Thoracic aorta (tissue), 2 donors: ENCODE measurements around the gene CHCHD6. TPM values are rescaled to one million over a fixed set of nuclear protein-coding genes. Genes with fewer than 3 reads are reported as not detected.

Source experiments
- ATAC-seq: fragments of 150-250 bp; one replicate; pipeline ENCODE4 v1.8.0; 2017; ENCODE audit warnings: low read depth; ENCODE audit not compliant: insufficient number of reproducible peaks, low FRiP score
- DNase-seq: peaks from one replicate; pipeline ENCODE4 v3.0.0-alpha.2; 2020; ENCODE audit warnings: low spot score
- H3K27ac ChIP-seq, 2 donors: fragments of 200-600 bp; sonication (generic); 1 replicate in 1 of 2; 2 replicates in 1 of 2; pipeline ENCODE4 v1.5.1; 2016; ENCODE audit warnings: mild to moderate bottlenecking in 2 of 2, moderate library complexity in 2 of 2
- H3K27me3 ChIP-seq: fragments of 200-600 bp; sonication (generic); replicated peaks from 2 replicates; pipeline ENCODE4 v1.6.0; 2016; ENCODE audit warnings: mild to moderate bottlenecking; ENCODE audit not compliant: insufficient read depth
- H3K36me3 ChIP-seq: fragments of 200-600 bp; sonication (generic); one replicate; pipeline ENCODE4 v1.5.1; 2016
- H3K4me1 ChIP-seq, 2 donors: fragments of 200-600 bp; sonication (generic); 1 replicate in 1 of 2; 2 replicates in 1 of 2; pipeline versions ENCODE4 v1.5.1 to v1.6.0; 2016; ENCODE audit warnings: low read depth in 2 of 2, mild to moderate bottlenecking in 1 of 2; ENCODE audit not compliant: control insufficient read depth in 1 of 2
- H3K4me3 ChIP-seq: fragments of 200-600 bp; sonication (generic); 2 replicates; pipeline ENCODE4 v1.5.1; 2016; ENCODE audit warnings: mild to moderate bottlenecking
- H3K9me3 ChIP-seq: fragments of 200-600 bp; sonication (generic); 2 replicates; pipeline ENCODE4 v1.5.1; 2016
- total RNA-seq, 2 donors: library from RNA; depleted of rRNA; stranded (reverse); fragments of >200 nt; gene quantifications; one replicate each; pipeline versions ENCODE4 v1.1.0 to v1.2.3, GENCODE V29; 2016
- TF ChIP-seq, protein P1 (sequence below): fragments of 200-600 bp; sonication (generic); IDR thresholded peaks from one replicate; pipeline ENCODE4 v1.5.1; 2019; ENCODE audit warnings: antibody characterized with exemption

The CHCHD6 gene
- total RNA-seq, 2 donors from 2014 or later, result 12.5 to 17.1 TPM

GRCh38 chr3:126867863-126868200 lies 163.8 kb downstream of the CHCHD6 start:
- Histone ChIP-seq H3K4me1 (no peaks in the 10 kb centered on the region), H3K36me3 (no peaks in the 10 kb centered on the region), H3K9me3 (no peaks in the 10 kb centered on the region), H3K4me3 (no peak overlapping the region), H3K27ac (no peak overlapping the region), H3K27me3 (no peaks in the 10 kb centered on the region)
- no peak for DNase-seq
- ATAC-seq, result no peak
- TF ChIP-seq, protein P1, sequence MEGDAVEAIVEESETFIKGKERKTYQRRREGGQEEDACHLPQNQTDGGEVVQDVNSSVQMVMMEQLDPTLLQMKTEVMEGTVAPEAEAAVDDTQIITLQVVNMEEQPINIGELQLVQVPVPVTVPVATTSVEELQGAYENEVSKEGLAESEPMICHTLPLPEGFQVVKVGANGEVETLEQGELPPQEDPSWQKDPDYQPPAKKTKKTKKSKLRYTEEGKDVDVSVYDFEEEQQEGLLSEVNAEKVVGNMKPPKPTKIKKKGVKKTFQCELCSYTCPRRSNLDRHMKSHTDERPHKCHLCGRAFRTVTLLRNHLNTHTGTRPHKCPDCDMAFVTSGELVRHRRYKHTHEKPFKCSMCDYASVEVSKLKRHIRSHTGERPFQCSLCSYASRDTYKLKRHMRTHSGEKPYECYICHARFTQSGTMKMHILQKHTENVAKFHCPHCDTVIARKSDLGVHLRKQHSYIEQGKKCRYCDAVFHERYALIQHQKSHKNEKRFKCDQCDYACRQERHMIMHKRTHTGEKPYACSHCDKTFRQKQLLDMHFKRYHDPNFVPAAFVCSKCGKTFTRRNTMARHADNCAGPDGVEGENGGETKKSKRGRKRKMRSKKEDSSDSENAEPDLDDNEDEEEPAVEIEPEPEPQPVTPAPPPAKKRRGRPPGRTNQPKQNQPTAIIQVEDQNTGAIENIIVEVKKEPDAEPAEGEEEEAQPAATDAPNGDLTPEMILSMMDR, result no peak

DNA sequence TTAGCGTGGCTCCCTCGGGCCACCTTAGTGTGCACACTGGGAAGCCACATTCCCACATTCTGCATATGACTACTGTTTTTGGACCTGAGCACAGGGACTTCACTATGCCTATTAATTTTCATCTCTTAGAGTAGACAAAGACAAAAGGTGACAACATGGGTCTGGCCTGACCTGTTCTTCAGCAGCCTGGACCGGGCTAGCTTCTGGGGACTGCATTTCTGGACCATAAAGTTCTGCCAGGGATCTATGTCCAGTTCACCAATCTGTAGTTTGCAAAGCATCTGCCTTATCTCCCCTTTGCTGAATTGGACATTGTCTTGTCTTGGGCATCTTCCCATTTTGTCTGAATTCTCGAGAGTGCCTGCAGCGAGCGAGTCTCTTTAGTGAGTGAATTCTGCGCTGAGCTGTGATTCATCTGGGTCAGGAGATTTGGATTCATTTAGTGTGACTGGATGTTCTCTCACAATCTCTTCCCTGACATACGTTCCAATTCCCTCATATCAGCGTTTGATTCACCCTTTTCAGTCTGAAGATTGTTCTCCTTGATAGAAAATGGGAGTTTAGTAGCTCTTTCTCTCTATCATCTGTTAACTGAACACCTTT lies 166.7 kb downstream of the CHCHD6 start:
- no peaks in the 10 kb centered on the region for H3K9me3 ChIP-seq
- no peak for ATAC-seq
- no peak overlapping the region for H3K27ac ChIP-seq
- no peaks in the 10 kb centered on the region for H3K36me3 ChIP-seq
- no peaks in the 10 kb centered on the region for H3K4me1 ChIP-seq
- H3K4me3 ChIP-seq, result no peak overlapping the region
- TF ChIP-seq, protein P1, result no peak
- no peak for DNase-seq
- H3K27me3 ChIP-seq, result no peaks in the 10 kb centered on the region

DNA sequence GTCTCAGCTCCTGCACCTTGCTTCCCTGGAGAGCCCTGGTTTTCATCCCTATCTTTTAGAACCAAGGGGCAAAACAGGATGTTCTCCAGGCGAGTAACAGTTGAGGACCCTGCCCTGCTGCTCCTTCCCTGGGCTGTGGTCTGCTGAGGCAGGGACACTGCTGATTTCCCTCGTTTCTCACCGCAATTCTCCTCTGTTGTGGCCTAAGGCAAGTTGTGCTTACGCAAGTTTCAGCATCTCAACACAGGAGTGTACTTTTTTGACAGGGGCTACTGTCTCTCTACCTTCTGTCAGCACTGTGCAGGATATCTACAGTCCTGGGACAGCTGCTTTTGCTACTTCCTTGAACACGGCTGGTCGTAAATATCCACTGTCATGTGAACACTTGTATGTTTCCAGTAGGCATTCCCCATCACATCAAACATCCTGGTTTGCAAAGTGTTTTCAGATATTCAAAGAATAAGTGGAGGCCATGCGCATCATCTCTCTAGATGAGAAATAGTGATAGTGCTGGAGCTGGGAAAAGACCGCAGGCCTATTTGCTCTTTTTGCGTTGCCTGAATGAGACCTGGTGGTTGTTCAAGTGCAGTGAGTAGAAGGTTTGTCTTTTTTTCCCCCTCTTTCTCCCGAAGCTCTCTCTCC lies 168.8 kb downstream of the CHCHD6 start:
- TF ChIP-seq, protein P1, result no peak
- Histone ChIP-seq H3K4me3 (no peak overlapping the region), H3K27me3 (no peaks in the 10 kb centered on the region), H3K27ac (no peak overlapping the region), H3K9me3 (no peaks in the 10 kb centered on the region), H3K36me3 (no peaks in the 10 kb centered on the region), H3K4me1 (no peaks in the 10 kb centered on the region)
- ATAC-seq (no peak), DNase-seq (no peak)

DNA sequence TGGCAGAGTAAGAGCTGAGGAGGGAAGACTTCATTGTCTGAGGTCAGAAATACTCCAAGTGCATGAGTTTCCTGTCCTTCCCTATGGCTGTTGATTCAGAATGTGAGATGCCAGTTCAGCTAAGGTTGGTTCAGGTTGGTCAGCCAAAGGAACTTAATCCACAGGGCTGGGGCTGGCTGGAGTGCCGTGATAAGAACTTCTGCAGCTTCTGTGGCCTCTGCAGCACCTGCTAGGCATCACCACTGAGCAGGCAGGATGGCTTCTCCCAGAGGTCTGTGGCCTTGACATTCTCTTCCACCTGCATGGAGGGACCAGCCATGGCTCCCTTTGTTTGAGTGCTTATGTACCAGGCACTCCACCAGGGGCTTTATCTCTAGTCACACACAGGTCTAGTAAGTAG lies 169.4 kb downstream of the CHCHD6 start:
- H3K4me3 ChIP-seq, result no peak overlapping the region
- H3K27ac ChIP-seq, result no peak overlapping the region
- H3K27me3 ChIP-seq, result no peaks in the 10 kb centered on the region
- H3K9me3 ChIP-seq, result no peaks in the 10 kb centered on the region
- no peaks in the 10 kb centered on the region for H3K36me3 ChIP-seq
- DNase-seq (no peak), ATAC-seq (no peak)
- TF ChIP-seq, protein P1, result no peak
- no peaks in the 10 kb centered on the region for H3K4me1 ChIP-seq

DNA sequence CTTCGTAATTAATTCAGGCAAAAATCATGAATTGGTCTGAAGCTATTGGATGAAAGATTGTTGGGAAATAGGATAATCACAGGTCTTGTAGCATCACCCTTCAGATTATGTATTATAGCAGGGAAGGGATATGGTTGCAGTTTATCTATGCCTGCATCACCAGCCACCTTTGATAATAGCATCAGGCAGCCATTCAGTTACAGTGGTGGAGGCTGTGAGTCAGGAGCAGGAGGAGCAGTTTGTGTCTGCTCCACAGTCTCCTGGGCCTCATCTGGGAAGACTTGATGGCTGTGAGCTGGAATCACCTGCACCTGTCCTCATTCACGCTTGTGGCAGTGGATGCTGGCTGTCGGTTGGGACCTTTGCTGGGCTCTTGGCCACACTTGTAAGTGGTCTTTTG lies 174.6 kb downstream of the CHCHD6 start:
- DNase-seq (no peak), ATAC-seq (no peak)
- Histone ChIP-seq H3K4me1 (no peaks in the 10 kb centered on the region), H3K4me3 (no peak overlapping the region), H3K9me3 (no peaks in the 10 kb centered on the region), H3K27ac (no peak overlapping the region), H3K27me3 (no peaks in the 10 kb centered on the region), H3K36me3 (no peaks in the 10 kb centered on the region)
- TF ChIP-seq, protein P1, result no peak
